Epithelial cell of proximal tubule (primary cell): ENCODE data around the gene MAGI2. TPM values are rescaled to one million over a fixed set of nuclear protein-coding genes. Genes with fewer than 3 reads are reported as not detected.

ENCODE experiments used
- DNase-seq: peaks from one replicate; pipeline ENCODE4 v3.0.0-alpha.2; 2011; ENCODE audit warnings: low read depth
- H3K4me3 ChIP-seq: 2 replicates; pipeline ENCODE4 v1.5.1; 2011; ENCODE audit warnings: low read depth, mild to moderate bottlenecking, low read length
- CTCF ChIP-seq: conservative IDR thresholded peaks from 2 replicates; pipeline ENCODE4 v1.5.1; 2012; ENCODE audit warnings: low read depth, mild to moderate bottlenecking, low read length
- total RNA-seq: library from RNA; depleted of rRNA; stranded (reverse); fragments of >200 nt; gene quantifications from 2 replicates; pipeline ENCODE4 v1.2.3, GENCODE V29; 2015

Gene MAGI2
- total RNA-seq, 1 donor from 2014 or later = 0.92 TPM

GRCh38 chr7:78038465-78039080, 1414.9 kb downstream of the MAGI2 start:
- DNase-seq = no peak
- no peak for TF ChIP-seq CTCF
- H3K4me3 ChIP-seq = no peak overlapping the region

GRCh38 chr7:78037603-78038002, 1415.9 kb downstream of the MAGI2 start:
- DNase-seq = no peak
- no peak for TF ChIP-seq CTCF
- H3K4me3 ChIP-seq = no peak overlapping the region

DNA sequence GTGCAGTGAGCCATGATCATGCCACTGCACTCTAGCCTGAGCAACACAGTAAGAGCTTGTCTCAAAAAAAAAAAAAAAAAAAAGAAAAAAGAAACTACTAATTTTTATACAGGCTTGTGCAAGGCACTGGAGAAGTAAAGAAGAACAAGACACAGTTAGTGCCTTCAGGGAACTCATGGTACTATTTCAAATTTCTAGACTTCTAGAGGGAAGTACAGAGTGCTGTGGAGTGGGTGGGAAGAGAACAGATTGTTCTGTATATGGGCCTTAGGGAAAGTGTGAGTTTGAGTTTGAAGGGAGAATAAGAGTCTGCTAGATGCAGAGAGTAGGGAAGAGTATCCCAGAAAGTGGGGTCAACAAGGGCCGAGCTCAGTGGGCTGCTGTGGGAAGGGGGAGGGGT, 1420.1 kb downstream of the MAGI2 start:
- H3K4me3 ChIP-seq = no peak overlapping the region
- no peak for DNase-seq
- TF ChIP-seq CTCF = no peak

GRCh38 chr7:78026492-78026891, 1427.0 kb downstream of the MAGI2 start:
- no peak for TF ChIP-seq CTCF
- DNase-seq = no peak

GRCh38 chr7:78024591-78024990, 1428.9 kb downstream of the MAGI2 start:
- no peak overlapping the region for H3K4me3 ChIP-seq
- TF ChIP-seq CTCF = no peak
- DNase-seq = no peak

More at GRCh38 chr7:78026492-78026891, 1427.0 kb downstream of the MAGI2 start:
- H3K4me3 ChIP-seq = no peak overlapping the region

GRCh38 chr7:78023191-78023590, 1430.3 kb downstream of the MAGI2 start:
- no peak for TF ChIP-seq CTCF
- H3K4me3 ChIP-seq = no peak overlapping the region
- no peak for DNase-seq

- TF ChIP-seq CTCF = no peak
- DNase-seq = no peak
- H3K4me3 ChIP-seq = no peak overlapping the region
Measured at GRCh38 chr7:78022165-78022564, 1431.3 kb downstream of the MAGI2 start.
